Skeletal muscle satellite cell (primary cell): Measurements from ENCODE around the gene TMEM161A.
A peak's percentile ranks its signal among the peaks of the same experiment; 100 is the strongest.
"Not testable (repeated sequence)": the region's sequence is repeated elsewhere in the genome, so short reads cannot be mapped to it uniquely, and the experiment has no call there.

Experiments used
- H3K27me3 ChIP-seq: 2 replicates; pipeline ENCODE4 v1.7.0; 2013; ENCODE audit warnings: low read length; ENCODE audit not compliant: control insufficient read depth, insufficient read depth
- H3K36me3 ChIP-seq: 2 replicates; pipeline ENCODE4 v1.7.0; 2013; ENCODE audit warnings: mild to moderate bottlenecking, control low read depth, low read length; ENCODE audit not compliant: insufficient read depth
- H3K4me1 ChIP-seq: 2 replicates; pipeline ENCODE4 v1.7.0; 2013; ENCODE audit warnings: low read length; ENCODE audit not compliant: control insufficient read depth, insufficient read depth
- H3K4me2 ChIP-seq: 2 replicates; pipeline ENCODE4 v1.7.0; 2013; ENCODE audit warnings: mild to moderate bottlenecking, low read length
- H3K4me3 ChIP-seq: 2 replicates; pipeline ENCODE4 v1.7.0; 2013; ENCODE audit warnings: low read length
- H3K9ac ChIP-seq: 2 replicates; pipeline ENCODE4 v1.7.0; 2013; ENCODE audit warnings: mild to moderate bottlenecking, low read depth, low read length, moderate library complexity
- H3K9me3 ChIP-seq: replicated peaks from 2 replicates; pipeline ENCODE4 v1.7.0; 2013; ENCODE audit warnings: mild to moderate bottlenecking, control low read depth, low read length

Gene TMEM161A

GRCh38 chr19:19119325-19120237 is 18.7 kb downstream of the TMEM161A start:
- Histone ChIP-seq H3K27me3 (no peaks in the 10 kb centered on the region), H3K9me3 (no peaks in the 10 kb centered on the region), H3K4me1 (no peaks in the 10 kb centered on the region), H3K36me3 (peaks cover 11% of the 10 kb centered on the region), H3K4me3 (no peak overlapping the region), H3K4me2 (no peak overlapping the region), H3K9ac (no peak overlapping the region)

- no peak overlapping the region for H3K4me2 ChIP-seq
- H3K9me3 ChIP-seq = no peaks in the 10 kb centered on the region
- H3K36me3 ChIP-seq = peaks cover 11% of the 10 kb centered on the region
These were observed 22.3 kb downstream of the TMEM161A start for GRCh38 chr19:19115954-19116353.

DNA sequence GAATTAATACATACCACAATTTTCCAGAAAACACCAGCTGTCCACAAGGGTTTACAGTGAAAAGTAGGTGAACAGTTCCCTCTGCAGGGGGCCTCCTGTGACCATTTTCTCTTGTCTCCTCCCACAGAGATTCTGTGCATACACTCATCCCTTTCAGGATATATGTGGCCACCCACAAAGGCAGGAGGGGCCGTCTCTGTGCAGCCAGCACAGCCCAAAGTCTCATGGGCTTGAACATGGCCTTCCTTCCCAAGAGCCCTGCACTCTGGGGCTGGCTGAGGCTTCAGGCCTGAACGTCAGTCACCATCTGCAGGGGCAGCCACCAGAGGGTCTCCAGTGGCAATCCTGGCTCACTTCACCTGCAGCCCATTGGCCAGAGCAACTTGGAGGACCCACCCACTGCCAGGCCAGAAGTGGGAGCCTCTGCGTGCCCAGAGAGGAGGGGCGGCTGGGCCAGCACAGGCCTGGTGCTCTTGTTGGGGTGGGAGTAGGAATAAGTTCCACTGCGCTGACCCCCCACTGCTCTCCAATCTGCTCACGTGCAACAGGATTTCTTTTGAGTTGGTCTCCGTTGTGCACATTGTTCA is 25.1 kb downstream of the TMEM161A start:
- H3K9me3 ChIP-seq = no peaks in the 10 kb centered on the region
- H3K4me2 ChIP-seq = no peak overlapping the region
- H3K4me1 ChIP-seq = peaks cover 28% of the 10 kb centered on the region
- H3K27me3 ChIP-seq = no peaks in the 10 kb centered on the region
- no peaks in the 10 kb centered on the region for H3K36me3 ChIP-seq
- no peak overlapping the region for H3K9ac ChIP-seq
- H3K4me3 ChIP-seq = no peak overlapping the region

More at GRCh38 chr19:19115954-19116353, 22.3 kb downstream of the TMEM161A start:
- H3K27me3 ChIP-seq = no peaks in the 10 kb centered on the region
- no peak overlapping the region for H3K4me3 ChIP-seq
- peaks cover 13% of the 10 kb centered on the region for H3K4me1 ChIP-seq
- H3K9ac ChIP-seq = no peak overlapping the region

GRCh38 chr19:19111967-19112580 is 26.2 kb downstream of the TMEM161A start:
- H3K9me3 ChIP-seq = no peaks in the 10 kb centered on the region
- H3K4me2 ChIP-seq = no peak overlapping the region
- H3K4me3 ChIP-seq = no peak overlapping the region
- H3K36me3 ChIP-seq = no peaks in the 10 kb centered on the region
- H3K9ac ChIP-seq = no peak overlapping the region
- peaks cover 28% of the 10 kb centered on the region for H3K4me1 ChIP-seq
- H3K27me3 ChIP-seq = no peaks in the 10 kb centered on the region

- no peaks in the 10 kb centered on the region for H3K27me3 ChIP-seq
- H3K9me3 ChIP-seq = no peaks in the 10 kb centered on the region
- no peak overlapping the region for H3K9ac ChIP-seq
- H3K4me1 ChIP-seq = peaks cover 28% of the 10 kb centered on the region
- H3K36me3 ChIP-seq = no peaks in the 10 kb centered on the region
- no peak overlapping the region for H3K4me2 ChIP-seq
- H3K4me3 ChIP-seq = no peak overlapping the region
These were observed 27.0 kb downstream of the TMEM161A start for GRCh38 chr19:19111136-19111835.

GRCh38 chr19:19110410-19111135 is 27.7 kb downstream of the TMEM161A start:
- H3K4me1 ChIP-seq = peaks cover 28% of the 10 kb centered on the region
- no peaks in the 10 kb centered on the region for H3K36me3 ChIP-seq
- no peak overlapping the region for H3K4me3 ChIP-seq
- H3K27me3 ChIP-seq = no peaks in the 10 kb centered on the region
- no peaks in the 10 kb centered on the region for H3K9me3 ChIP-seq
- no peak overlapping the region for H3K4me2 ChIP-seq
- no peak overlapping the region for H3K9ac ChIP-seq

- peak overlapping the region; percentile 7 for H3K4me2 ChIP-seq
- no peaks in the 10 kb centered on the region for H3K9me3 ChIP-seq
- H3K4me3 ChIP-seq = no peak overlapping the region
- no peak overlapping the region for H3K9ac ChIP-seq
- no peaks in the 10 kb centered on the region for H3K27me3 ChIP-seq
- no peaks in the 10 kb centered on the region for H3K36me3 ChIP-seq
- peaks cover 28% of the 10 kb centered on the region for H3K4me1 ChIP-seq
These were observed 28.7 kb downstream of the TMEM161A start for GRCh38 chr19:19109601-19110000.

- H3K9me3 ChIP-seq = no peaks in the 10 kb centered on the region
- H3K9ac ChIP-seq = no peak overlapping the region
- H3K4me1 ChIP-seq = peaks cover 19% of the 10 kb centered on the region
- no peaks in the 10 kb centered on the region for H3K36me3 ChIP-seq
- H3K4me2 ChIP-seq = no peak overlapping the region
- H3K27me3 ChIP-seq = no peaks in the 10 kb centered on the region
- H3K4me3 ChIP-seq = no peak overlapping the region
These were observed 30.6 kb downstream of the TMEM161A start for GRCh38 chr19:19107654-19108053.

- not testable (repeated sequence) for H3K4me3 ChIP-seq, H3K9ac ChIP-seq, H3K36me3 ChIP-seq, H3K27me3 ChIP-seq, H3K4me2 ChIP-seq, H3K9me3 ChIP-seq
- peaks cover 15% of the 10 kb centered on the region for H3K4me1 ChIP-seq
These were observed 31.3 kb downstream of the TMEM161A start for GRCh38 chr19:19106938-19107337.

GRCh38 chr19:19106056-19106551 is 32.2 kb downstream of the TMEM161A start:
- H3K4me3 ChIP-seq = no peak overlapping the region
- H3K27me3 ChIP-seq = no peaks in the 10 kb centered on the region
- no peak overlapping the region for H3K9ac ChIP-seq
- no peak overlapping the region for H3K4me2 ChIP-seq
- no peaks in the 10 kb centered on the region for H3K9me3 ChIP-seq
- peaks cover 15% of the 10 kb centered on the region for H3K4me1 ChIP-seq
- H3K36me3 ChIP-seq = no peaks in the 10 kb centered on the region
